Suprapubic skin (tissue), 4 donors: ENCODE results near the gene NEK5.

Experiments used
- CTCF ChIP-seq, 2 donors: fragments of 200-600 bp in 1 of 2; fragments of 450-650 bp in 1 of 2; sonication (generic) in 1 of 2; IDR thresholded peaks; one replicate each; pipeline ENCODE4 v1.5.1; 2016 to 2019; ENCODE audit warnings: antibody characterized with exemption in 2 of 2, mild to moderate bottlenecking in 1 of 2, moderate library complexity in 1 of 2
- EP300 ChIP-seq: sonication (generic); formaldehyde crosslinking; IDR thresholded peaks from one replicate; pipeline ENCODE4 v1.6.1; 2017; ENCODE audit warnings: antibody characterized with exemption
- POLR2A ChIP-seq, 2 donors: fragments of 450-650 bp; IDR thresholded peaks; one replicate each; pipeline ENCODE4 v1.6.1; 2017; ENCODE audit warnings: antibody characterized with exemption in 2 of 2, mild to moderate bottlenecking in 2 of 2, moderate library complexity in 2 of 2
- POLR2AphosphoS5 ChIP-seq, 3 donors: sonication (generic); formaldehyde crosslinking; IDR thresholded peaks; one replicate each; pipeline ENCODE4 v1.6.1; 2017; ENCODE audit warnings: antibody characterized with exemption in 3 of 3

DNA sequence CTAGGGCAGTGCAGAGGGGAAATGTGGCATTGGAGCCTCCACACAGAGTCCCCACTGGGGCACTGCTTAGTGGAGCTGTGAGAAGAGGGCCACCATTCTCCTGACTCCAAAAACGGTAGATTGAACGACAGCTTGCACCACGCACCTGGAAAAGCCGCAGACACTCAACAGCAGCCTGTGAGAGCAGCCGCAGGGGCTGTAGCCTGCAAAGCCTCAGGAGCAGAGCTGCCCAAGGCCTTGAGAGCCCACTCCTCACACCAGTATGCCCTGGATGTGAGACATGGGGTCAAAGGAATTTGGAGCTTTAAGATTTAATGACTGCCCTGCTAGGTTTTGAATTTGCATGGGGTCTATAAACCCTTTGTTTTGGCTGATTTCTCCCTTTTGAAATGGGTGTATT is 31.7 kb downstream of the NEK5 start:
- TF ChIP-seq CTCF (IDR thresholded peaks at IDR 0.05), result no peak
- no peak for TF ChIP-seq POLR2AphosphoS5 (IDR thresholded peaks at IDR 0.05)
- TF ChIP-seq POLR2A (IDR thresholded peaks at IDR 0.05), result no peak
- TF ChIP-seq EP300, result no peak
